ENCODE results near the gene MESP2.

Gene MESP2

DNA sequence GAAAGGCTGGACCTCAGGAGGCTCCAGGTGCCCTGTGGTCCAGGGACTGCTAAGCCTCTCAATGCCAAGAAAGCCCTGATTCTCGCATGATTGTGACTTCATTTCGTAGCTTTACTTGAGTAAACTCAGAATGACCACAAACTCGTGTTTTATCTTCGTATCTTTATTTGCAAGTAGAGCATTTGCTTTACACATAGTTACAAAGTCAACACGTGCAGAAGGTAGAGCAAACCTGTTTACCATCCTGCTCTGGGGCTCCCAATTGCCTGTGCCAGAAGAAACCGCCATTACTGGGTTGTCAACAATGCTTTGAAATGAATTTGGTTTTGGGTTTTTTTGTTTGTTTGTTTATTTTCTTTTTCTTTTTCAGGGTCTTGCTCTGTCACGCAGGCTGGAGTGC lies 19.2 kb upstream of the MESP2 start:
- no peak for DNase-seq

DNA sequence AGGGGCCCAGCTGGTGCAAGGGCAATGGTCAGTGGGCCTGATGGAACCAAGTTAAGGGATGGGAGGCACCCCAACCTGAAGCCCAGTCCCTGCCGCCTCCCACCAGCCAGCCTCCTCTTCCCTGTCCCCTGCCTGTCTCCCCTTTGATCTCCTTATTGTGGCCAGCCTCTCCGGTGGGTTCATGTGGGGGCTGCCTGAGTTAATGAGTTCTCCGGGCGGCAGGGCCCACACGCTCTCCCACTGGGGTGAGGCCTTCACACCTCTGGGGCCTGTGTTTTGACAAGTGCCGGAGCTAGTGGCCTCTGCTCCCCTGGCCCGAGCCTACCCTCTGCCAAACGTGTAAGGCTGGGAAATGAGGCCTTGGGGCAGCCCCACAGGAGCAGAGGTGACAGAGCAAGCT lies 17.8 kb upstream of the MESP2 start:
- DNase-seq, result no peak

DNA sequence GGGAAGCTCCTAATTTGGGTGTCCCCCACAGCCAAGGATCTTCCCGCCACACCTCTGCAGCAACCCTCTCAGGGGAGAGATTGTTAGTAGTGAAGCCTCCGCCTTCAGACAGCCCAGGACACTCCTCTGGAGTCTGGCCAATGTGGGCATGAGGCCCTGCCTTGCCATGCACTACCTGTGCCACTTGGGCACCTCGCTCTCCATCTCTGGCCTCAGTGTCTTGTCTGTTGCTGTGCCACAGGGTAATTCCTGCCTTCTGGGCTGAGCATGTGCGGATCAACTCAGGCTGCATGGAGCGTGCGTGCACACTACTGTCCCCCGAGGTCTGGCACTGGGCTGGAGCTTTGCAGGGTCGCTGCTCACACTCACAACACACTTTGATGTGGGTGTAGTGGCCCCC lies 17.2 kb upstream of the MESP2 start:
- DNase-seq, result no peak

DNA sequence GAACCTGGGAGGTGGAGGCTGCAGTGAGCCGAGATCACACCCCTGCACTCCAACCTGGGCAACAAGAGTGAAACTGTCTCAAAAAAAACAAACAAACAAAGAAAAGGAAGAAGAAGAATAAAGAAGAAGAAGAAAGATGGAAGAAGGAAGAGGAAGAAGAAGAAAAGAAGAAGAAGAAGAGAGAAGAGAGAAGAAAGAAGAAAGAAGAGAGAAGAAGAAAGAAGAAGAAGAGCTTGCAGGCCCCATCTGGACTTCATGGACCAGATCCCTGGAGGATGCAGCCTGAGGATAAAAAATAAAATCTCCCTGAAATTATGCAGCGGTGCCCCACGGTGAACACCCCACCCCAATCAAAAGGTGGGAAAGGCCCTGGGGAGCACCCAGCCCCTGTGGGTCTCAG lies 16.3 kb upstream of the MESP2 start:
- DNase-seq, result no peak

DNA sequence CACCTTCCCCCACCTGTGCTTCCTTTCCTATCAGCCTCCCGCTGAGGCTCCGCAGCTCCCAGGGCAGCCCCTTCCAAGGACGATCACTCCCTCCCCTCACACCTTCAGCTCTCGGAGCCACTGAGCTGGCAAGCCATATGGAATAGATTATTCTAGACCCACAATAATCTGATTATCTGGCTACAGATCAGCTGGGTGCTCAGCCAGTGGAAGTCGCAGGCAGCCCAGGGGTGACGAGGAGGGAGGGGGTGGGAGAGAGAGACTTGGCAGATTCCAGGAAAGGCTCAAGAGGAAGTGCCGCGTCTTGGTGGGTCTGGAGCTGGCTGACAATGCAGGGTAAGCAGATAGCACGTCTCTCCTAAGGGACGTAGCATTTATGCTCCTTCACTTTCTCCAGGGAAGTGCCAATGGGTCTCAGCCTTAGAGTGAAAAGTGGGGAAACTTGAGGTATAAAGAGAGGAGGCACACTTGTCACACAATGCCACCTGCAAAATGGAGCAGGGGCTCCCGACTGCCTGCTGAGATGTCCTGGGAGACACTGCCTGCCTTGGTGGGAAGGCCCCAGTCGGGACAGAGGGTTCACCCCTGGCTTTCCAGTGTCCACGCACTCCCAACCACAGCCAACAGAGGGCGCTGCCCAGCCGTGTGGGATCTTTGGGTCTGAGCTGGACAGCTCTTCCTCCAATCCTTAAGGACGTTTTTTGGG lies 15.7 kb upstream of the MESP2 start:
- DNase-seq, result peak; percentile 80

DNA sequence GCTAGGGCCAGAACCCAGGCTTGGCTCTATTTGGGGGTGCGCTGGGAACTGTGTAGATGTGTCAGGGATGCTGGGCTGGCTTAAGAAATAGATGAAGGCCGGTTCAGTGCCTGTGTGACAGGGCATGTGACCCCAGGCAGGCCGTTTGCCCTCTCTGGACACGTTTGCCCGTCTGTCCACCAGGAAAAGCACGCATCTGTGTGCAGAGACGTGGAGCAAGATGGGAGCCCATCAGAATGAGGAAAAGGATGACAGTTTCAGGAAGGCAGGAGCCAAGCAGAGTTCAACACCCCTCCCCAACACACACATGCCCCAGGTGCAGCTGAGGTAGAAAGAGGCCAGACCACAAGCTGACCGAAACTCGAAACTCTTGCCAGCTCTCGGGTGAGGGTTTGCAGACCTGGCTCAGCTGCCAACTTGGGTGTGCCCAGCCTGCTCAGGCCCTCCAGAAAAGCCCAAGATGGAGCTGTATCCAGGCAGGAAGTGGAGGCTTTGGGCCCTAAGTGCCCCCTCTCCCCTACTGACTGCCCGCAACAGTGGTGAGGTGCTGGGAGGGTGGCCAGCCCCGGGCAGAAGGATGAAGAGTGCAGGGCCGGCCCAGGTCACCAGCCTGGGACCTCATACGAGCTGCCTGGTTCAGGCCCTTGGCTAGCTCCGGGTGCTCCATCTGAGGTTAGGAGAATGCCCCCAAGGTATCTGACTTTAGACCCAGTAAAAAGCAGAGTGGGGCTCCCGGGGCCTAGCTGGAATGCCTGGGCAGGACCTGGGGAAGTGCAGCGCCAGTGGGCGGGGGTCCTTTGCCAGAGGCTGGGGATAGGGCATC lies 14.9 kb upstream of the MESP2 start:
- no peak for DNase-seq

DNA sequence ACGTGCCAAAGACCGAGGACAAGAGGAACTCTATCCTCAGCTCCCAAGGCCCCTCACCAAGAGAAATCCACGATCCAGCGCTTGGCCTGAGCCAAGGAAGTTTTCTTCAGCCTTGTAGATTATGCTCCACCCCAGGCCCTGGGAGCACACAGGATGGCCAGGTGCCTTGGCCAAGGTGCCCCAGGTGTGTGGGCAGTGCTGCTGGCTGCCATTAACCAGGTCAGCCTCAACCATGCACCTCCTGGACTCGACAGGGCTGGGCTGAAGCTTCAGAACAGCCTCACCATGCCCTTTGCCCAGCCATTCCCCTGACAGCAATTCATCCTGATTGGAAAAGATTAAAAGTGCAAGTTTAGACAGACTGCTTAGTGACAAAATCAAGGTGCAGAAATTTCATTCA lies 14.2 kb upstream of the MESP2 start:
- no peak for DNase-seq

DNA sequence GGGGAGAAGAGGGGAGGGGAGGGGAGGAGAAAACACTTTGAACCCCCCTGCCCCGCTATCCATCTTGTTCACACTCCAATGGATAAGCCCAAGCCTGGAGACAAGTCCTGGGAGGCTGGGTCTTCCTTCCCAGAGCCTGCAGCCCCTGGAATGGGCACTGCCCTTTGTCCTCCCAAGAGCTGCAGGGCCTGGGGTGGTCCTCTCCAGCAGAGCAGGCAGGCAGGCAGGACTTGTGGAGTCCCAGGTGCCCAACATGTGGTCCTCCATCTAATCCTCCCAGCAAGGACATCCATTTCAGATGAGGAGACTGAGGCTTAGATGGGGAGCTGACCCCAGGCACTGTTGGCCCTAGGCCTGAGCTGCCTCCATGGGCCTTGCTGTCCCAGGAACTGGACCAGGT lies 10.4 kb upstream of the MESP2 start:
- DNase-seq, result no peak

DNA sequence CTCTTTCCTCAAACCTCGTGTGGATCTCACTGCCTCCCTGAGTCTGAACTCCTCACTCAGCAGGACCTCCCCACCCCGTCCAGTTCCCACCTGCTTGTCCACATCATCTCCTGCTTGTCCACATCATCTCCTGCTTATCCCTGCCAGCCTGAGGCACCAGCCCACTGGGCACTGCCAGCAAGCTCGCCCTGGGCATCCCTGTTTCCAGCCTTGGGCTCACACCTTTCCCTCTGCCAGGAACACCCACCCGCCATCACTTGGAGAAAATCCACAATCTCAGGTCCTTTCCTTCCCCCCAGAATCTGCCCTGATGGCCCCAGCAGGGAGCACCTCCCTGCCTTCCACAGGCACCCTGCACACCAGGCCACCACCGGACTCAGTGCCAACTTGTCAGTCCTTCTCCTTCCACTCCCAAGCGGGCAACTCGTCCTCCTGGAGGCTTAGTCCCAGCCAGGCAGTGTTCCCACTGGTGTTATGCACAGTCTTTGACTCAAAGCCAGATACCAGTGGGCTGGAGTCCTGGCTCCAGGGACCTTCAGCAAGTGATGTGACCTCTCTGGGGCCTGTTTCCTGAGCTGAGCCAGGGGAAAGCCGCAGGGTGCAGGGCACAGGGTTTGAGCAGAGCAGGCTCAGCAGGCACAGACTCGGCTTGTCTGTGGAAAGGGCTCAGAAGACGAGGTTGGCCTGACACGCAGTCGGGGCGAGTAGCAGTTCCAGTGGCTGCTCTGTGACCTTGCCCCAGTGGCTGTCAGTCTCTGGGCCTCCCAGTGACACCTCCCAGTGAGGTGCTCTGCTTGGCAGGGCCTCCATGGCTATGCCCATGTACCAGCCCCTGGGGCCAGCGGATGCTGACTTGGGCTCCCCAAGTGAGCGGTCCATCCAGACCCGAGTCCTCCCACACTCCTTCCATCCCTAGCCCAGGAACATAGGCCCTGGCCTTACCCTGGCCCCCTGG lies 9.5 kb upstream of the MESP2 start:
- DNase-seq, result no peak

DNA sequence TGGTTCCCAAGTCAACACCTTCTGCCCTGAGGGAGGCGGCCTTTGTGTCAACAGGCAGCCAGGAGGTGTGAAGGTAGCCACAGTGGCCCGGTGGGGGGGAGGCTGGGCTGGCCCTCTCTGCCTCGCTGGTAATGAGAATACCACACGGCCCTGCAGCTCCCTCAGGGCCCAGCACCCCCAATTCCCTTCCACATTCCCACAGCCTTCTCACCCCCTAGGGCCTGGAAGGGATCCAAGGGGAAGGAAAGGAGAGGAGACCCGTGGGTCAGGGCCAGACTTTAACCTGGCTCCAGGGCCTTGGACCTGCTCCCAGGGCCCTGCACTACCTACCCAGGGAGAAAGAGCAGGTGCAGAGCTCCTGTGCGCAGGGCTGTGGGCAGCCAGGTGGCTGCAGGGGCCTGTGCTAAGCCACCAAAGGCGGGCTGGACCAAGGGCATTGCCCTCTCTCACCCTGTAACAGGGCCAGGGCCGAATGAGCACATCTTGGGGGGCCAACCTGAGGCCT lies 8.7 kb upstream of the MESP2 start:
- no peak for DNase-seq

DNA sequence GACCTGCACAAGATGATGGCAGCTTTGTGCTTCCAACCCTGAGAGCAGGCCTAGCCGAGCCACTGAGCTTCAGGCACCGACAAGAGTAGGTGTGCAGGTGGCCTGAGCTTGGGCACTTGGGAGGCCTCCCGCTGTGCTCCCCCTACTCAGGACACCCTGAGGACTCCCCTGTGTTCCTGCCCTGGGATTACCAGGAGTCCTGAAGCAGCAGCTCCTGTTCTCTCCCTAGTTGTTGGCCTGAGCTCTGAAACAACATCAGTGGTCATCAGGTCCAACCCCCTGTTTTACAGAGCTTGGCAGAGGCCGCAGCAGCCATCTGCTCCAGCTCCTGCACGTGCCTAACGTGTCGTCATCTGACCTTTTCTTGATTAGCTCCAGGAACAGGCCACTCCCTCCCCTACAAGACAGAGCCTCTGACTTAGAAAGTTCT lies 8.0 kb upstream of the MESP2 start:
- no peak for DNase-seq

DNA sequence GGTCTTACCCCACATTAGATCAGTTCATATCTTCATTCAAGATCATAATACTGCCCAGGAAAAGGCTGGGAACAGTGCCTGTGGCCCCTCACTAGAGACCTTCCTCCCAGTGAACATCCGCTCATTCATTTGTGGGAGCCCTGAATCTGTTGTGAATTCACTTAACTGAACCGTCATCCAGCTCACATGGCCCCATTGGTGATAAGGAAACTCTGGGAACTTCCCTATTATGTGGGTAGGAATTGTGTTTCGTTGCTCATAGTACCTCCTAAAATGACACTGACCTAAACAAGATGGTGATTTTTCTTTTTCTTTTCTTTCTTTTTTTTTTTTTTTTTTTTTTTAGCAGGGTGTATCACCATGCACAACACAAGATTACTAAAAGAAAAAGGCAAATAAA lies 6.8 kb upstream of the MESP2 start:
- no peak for DNase-seq

DNA sequence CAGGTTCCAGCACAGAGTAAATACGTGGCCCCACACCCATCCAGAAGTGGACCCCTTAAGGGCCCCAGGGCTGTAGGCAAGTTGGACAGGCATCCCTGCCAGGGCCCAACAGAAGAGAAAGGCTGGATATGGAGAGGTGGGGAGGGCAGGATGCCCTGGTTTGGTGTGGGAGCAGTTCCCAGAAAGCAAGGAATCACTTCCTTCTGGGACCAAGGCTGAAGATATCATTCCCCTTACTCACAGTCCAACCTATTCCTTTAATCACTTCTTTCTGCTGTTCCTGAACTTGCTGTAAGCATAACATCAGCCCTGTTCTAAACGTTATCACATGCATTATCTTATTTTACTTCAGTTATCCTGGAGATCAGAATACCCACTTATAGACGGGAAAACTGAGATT lies 6.1 kb upstream of the MESP2 start:
- DNase-seq, result no peak

DNA sequence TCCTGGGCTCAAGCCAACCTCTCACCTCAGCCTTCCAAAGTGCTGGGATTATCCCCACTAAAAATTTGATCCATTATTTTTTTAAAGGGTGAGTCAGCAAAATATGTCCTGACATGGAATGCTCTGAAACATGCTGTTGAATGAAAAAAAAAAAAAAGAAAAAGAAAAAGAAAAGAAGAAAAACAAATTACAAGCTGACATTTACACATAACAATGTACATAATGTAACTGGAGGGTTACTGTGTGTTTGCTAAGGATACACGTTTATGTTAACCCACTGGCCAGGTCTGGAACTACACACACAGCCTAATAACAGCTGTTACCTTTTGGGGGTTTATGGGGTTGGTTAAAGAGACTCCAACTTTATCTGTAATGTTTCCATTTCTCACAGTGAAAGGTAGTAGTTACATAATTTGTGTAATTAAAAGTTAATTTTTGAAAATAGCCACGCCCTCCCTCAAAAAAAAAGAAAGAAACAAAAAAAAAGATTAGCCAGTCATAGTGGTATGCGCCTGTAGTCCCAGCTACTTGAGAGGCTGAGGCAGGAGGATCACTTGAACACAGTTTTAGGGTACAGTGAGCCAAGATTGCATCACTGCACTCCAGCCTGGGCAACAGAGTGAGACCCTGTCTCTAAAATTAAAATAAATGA lies 3.1 kb upstream of the MESP2 start:
- peak; percentile 59 for DNase-seq

DNA sequence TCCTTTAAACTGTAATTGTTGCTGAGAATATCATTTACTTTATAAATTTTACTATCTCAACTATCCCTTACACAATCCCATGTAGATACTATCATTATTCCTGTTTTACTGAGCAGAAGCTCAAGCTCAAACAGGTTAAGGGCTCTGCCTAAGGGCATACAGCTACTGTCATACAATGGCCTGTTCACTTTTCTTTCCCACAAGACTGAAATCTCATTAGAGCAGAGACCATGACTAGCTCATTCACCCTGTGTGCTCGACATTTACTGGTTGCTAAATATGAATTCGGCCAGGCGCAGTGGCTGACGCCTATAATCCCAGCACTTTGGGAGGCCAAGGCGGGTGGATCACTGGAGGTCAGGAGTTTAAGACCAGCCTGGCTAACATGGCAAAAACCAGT lies 1.6 kb upstream of the MESP2 start:
- no peak for DNase-seq

DNA sequence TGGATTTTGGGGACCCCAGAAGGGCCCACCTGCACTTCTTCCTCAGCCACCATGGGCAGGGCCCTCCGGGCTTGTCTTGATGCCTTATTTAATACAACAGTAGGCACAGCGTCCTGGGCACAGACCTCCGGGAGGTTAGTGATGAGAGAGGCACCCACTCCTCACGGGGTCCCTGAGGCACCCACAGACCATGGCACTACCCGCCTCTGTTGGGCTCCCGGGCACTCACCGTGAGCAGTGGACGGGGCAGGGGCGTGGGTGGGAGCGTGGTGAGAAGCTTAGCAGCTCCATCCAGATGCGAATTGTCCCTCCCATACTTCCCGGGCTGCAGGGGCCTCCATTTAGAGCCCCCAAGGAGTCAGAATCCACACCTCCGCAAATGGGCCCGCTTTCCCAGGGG lies 317 bp upstream of the MESP2 start:
- no peak for DNase-seq

DNA sequence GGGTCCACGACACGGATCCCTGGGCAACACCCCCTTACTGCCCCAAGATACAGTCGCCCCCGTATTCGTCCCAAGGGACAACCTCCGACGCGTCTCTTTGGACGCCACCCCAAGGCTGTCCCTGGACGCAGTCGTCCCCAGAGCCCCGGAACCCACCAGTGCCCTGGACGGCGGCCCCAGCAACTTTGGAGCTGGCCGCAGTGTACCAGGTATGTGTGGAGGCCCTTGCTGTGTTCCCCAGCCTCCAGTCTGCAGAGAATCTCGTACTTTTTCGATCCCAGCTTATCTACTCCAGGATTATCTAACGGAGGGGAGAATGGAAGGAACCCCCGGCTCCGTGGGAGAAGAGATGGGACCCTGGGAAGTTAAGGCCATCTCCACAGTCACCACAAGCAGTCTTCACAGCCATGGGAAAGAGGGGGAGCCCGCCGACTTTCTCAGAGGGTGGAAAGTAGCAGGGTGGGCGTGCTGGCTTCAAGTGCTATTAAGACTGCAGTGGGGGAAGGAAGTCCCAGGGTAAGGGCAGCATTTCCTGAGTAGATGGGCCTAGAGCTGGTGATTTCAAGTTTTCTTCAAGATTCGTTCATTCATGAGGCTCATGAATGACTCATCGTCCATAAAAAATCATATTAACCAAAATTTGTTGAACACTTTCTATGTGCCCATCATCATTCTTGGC lies 1.1 kb downstream of the MESP2 start:
- peak; percentile 31 for DNase-seq

DNA sequence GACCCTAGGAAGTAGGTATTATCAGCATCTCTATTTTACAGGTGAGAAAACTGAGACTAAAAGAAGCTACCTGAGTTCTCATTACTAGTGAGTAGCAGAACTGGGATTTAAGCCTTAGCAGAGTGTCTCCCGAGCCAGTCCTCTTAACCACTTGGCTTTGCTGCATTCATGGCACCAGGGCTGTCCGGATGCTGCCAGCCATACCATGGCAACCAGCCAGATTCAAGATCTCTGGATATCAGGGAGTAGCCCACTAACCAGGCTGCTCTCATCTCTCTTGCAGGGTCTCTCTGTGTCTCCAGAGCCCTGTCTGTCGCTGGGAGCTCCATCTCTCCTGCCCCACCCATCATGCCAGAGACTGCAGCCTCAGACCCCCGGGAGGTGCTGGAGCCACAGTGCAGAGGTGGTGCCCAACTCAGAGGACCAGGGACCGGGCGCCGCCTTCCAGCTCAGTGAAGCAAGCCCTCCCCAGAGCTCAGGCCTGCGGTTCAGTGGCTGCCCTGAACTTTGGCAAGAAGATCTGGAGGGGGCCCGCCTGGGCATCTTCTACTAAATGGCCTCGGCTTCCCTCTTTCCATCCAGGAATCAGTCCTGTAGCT lies 1.7 kb downstream of the MESP2 start:
- DNase-seq, result peak; percentile 35

DNA sequence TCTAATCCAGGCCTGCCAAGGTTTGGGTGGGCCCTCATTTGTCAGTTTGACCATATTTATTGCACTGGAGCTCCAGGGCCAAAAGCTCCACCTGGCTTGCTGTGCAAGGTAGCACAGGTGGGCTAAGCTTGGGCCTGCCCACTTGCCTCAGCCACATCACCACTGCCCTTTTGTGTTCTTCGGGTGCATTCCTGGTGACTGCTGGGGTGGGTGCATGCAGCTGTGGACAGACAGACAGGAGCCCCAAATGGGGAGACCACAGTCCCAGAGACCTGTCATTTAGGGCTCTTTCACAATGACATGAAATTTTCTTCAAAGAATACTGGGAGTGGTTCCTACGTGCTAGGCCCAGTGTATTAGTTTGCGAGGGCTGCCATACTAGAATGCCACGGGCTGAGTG lies 2.7 kb downstream of the MESP2 start:
- no peak for DNase-seq

DNA sequence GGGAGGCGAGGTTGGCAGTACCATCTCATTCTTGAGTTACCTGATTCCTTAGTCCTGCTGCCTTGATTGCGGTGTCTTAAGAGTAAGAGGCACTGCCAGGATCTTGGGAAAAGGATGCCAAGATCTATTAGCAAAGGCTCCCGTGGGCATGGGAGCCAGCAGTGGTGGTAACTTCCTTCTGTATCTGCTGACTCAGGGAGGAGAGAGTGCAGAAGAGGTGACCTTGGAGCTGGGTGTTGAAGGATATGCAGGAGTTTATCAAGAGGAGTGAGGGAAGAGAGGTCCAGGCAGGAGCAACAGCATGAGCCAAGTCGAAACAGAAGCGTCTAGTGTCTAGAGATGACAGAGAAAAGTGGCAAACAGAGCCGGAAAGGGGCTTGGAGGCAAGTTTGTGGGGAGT lies 4.5 kb downstream of the MESP2 start:
- DNase-seq, result no peak

DNA sequence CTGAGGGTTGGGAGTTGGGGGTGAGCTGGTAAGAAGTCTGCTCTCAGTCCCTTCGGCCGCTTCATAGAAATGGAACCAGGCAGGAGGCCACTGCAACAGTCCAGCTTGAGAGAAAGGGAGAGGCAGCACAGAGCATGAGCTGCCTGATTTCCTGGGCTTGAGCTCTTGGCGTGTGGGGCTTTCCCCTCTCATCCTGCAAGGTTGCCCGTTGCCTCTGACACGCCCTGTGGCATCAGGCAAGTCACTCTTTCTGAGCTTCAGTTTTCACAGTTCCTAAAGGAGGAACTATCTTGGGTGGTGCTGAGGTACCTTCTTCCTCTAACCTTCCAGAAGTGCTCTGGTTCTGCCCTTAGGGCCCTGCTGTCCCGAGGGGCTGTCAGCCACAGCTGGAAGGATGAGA lies 4.9 kb downstream of the MESP2 start:
- peak; percentile 51 for DNase-seq
